Muscle layer of duodenum (tissue), 2 donors: ENCODE results near the gene SLC9A5.

Source experiments
- H3K27ac ChIP-seq: one replicate; pipeline ENCODE4 v1.7.0; 2013; ENCODE audit warnings: mild to moderate bottlenecking, low read length
- H3K27me3 ChIP-seq: one replicate; pipeline ENCODE4 v1.7.0; 2013; ENCODE audit warnings: low read depth, mild to moderate bottlenecking, control low read depth, low read length
- H3K36me3 ChIP-seq, 2 donors: one replicate each; pipeline ENCODE4 v1.7.0; 2013; ENCODE audit warnings: low read length in 2 of 2, control low read depth in 1 of 2, mild to moderate bottlenecking in 1 of 2; ENCODE audit not compliant: insufficient read depth in 2 of 2, control insufficient read depth in 1 of 2
- H3K4me1 ChIP-seq, 2 donors: one replicate each; pipeline ENCODE4 v1.7.0; 2013; ENCODE audit warnings: low read length in 2 of 2, mild to moderate bottlenecking in 2 of 2, control low read depth in 1 of 2, moderate library complexity in 1 of 2; ENCODE audit not compliant: insufficient read depth in 2 of 2, control insufficient read depth in 1 of 2
- H3K4me3 ChIP-seq, 2 donors: one replicate each; pipeline ENCODE4 v1.7.0; 2013; ENCODE audit warnings: low read length in 2 of 2, low read depth in 1 of 2, mild to moderate bottlenecking in 1 of 2
- H3K9me3 ChIP-seq, 2 donors: one replicate each; pipeline ENCODE4 v1.7.0; 2013; ENCODE audit warnings: low read length in 2 of 2, control low read depth in 1 of 2, mild to moderate bottlenecking in 1 of 2; ENCODE audit not compliant: control insufficient read depth in 1 of 2
- donor health status: healthy.

The SLC9A5 gene, protein sequence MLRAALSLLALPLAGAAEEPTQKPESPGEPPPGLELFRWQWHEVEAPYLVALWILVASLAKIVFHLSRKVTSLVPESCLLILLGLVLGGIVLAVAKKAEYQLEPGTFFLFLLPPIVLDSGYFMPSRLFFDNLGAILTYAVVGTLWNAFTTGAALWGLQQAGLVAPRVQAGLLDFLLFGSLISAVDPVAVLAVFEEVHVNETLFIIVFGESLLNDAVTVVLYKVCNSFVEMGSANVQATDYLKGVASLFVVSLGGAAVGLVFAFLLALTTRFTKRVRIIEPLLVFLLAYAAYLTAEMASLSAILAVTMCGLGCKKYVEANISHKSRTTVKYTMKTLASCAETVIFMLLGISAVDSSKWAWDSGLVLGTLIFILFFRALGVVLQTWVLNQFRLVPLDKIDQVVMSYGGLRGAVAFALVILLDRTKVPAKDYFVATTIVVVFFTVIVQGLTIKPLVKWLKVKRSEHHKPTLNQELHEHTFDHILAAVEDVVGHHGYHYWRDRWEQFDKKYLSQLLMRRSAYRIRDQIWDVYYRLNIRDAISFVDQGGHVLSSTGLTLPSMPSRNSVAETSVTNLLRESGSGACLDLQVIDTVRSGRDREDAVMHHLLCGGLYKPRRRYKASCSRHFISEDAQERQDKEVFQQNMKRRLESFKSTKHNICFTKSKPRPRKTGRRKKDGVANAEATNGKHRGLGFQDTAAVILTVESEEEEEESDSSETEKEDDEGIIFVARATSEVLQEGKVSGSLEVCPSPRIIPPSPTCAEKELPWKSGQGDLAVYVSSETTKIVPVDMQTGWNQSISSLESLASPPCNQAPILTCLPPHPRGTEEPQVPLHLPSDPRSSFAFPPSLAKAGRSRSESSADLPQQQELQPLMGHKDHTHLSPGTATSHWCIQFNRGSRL

GRCh38 chr16:67248401-67249177, at the start of gene SLC9A5:
Gene SLC9A5, plus strand, starts transcription at chr16:67248979. Its CDS starts 36 bp downstream, at chr16:67249015.
- Histone ChIP-seq H3K9me3 (no peaks in the 10 kb centered on the region), H3K27ac (no peak within 1 kb of the TSS), H3K36me3 (peaks cover 0 to 3% of the 10 kb centered on the region in 2 donors), H3K27me3 (peaks cover 9% of the 10 kb centered on the region), H3K4me3 (peak within 1 kb of the TSS; percentile 77 to 91), H3K4me1 (peaks cover 15 to 38% of the 10 kb centered on the region in 2 donors)

GRCh38 chr16:67199011-67199807, 49.6 kb upstream of the SLC9A5 start, which contains the start of gene ELMO3:
Gene ELMO3, plus strand, starts transcription at chr16:67199131. Its CDS starts 196 bp downstream, at chr16:67199327.
- H3K27me3 ChIP-seq, result no peaks in the 10 kb centered on the region
- peaks cover 40 to 52% of the 10 kb centered on the region in 2 donors for H3K36me3 ChIP-seq
- peak within 1 kb of the TSS; percentile 56 for H3K27ac ChIP-seq
- H3K4me1 ChIP-seq, result peaks cover 0 to 13% of the 10 kb centered on the region in 2 donors
- no peaks in the 10 kb centered on the region for H3K9me3 ChIP-seq
- H3K4me3 ChIP-seq, result peak within 1 kb of the TSS in 1 of 2 donors; percentile 11

GRCh38 chr16:67199808-67200198, 49.0 kb upstream of the SLC9A5 start:
- Histone ChIP-seq H3K27me3 (no peaks in the 10 kb centered on the region), H3K27ac (no peak overlapping the region), H3K9me3 (no peaks in the 10 kb centered on the region), H3K36me3 (peaks cover 34 to 46% of the 10 kb centered on the region in 2 donors), H3K4me3 (peak overlapping the region in 1 of 2 donors; percentile 11), H3K4me1 (peaks cover 0 to 11% of the 10 kb centered on the region in 2 donors)

GRCh38 chr16:67200491-67200890, 48.3 kb upstream of the SLC9A5 start:
- Histone ChIP-seq H3K36me3 (peaks cover 27 to 39% of the 10 kb centered on the region in 2 donors), H3K9me3 (no peaks in the 10 kb centered on the region), H3K27me3 (no peaks in the 10 kb centered on the region), H3K4me3 (no peak overlapping the region), H3K4me1 (peaks cover 0 to 11% of the 10 kb centered on the region in 2 donors), H3K27ac (no peak overlapping the region)

- Histone ChIP-seq H3K9me3 (no peaks in the 10 kb centered on the region), H3K4me3 (no peak overlapping the region), H3K27ac (no peak overlapping the region), H3K4me1 (peaks cover 0 to 11% of the 10 kb centered on the region in 2 donors), H3K36me3 (peaks cover 15 to 28% of the 10 kb centered on the region in 2 donors), H3K27me3 (no peaks in the 10 kb centered on the region)
Measured at GRCh38 chr16:67201411-67202345, 47.1 kb upstream of the SLC9A5 start.

GRCh38 chr16:67202426-67202825, 46.4 kb upstream of the SLC9A5 start:
- no peak overlapping the region for H3K27ac ChIP-seq
- no peak overlapping the region for H3K4me3 ChIP-seq
- H3K36me3 ChIP-seq, result peaks cover 7 to 20% of the 10 kb centered on the region in 2 donors
- H3K9me3 ChIP-seq, result no peaks in the 10 kb centered on the region
- no peaks in the 10 kb centered on the region for H3K27me3 ChIP-seq
- H3K4me1 ChIP-seq, result peaks cover 0 to 11% of the 10 kb centered on the region in 2 donors

DNA sequence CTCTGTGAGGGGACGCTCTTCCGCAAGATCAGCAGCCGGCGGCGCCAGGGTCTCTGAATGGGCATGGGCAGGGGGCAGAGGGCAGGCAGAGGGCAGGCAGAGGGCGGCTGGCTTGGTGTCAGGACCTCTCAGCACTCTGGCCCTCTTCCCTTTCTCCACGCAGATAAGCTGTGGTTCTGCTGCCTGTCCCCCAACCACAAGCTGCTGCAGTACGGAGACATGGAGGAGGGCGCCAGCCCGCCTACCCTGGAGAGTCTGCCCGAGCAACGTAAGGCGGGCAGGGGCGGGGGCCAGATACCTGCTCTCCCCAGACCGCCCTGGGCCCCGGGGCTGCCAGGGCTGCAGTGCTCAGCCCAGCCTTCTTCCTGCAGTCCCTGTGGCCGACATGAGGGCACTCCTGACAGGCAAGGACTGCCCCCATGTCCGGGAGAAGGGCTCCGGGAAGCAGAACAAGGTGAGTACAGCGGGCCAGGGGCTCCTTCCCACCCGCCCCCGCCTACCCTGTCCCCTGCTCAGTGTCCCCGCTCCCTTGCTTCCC, 45.8 kb upstream of the SLC9A5 start:
- Histone ChIP-seq H3K36me3 (peaks cover 1 to 14% of the 10 kb centered on the region in 2 donors), H3K4me3 (no peak overlapping the region), H3K4me1 (peaks cover 0 to 11% of the 10 kb centered on the region in 2 donors), H3K9me3 (no peaks in the 10 kb centered on the region), H3K27me3 (no peaks in the 10 kb centered on the region), H3K27ac (no peak overlapping the region)

GRCh38 chr16:67204076-67204475, 44.7 kb upstream of the SLC9A5 start:
- H3K9me3 ChIP-seq, result no peaks in the 10 kb centered on the region
- H3K27ac ChIP-seq, result no peak overlapping the region
- no peak overlapping the region for H3K4me3 ChIP-seq
- H3K36me3 ChIP-seq, result peaks cover 0 to 9% of the 10 kb centered on the region in 2 donors
- peaks cover 0 to 2% of the 10 kb centered on the region in 2 donors for H3K4me1 ChIP-seq
- H3K27me3 ChIP-seq, result no peaks in the 10 kb centered on the region

- Histone ChIP-seq H3K9me3 (no peaks in the 10 kb centered on the region), H3K27me3 (no peaks in the 10 kb centered on the region), H3K4me1 (no peaks in the 10 kb centered on the region), H3K4me3 (no peak overlapping the region), H3K36me3 (peaks cover 4 to 9% of the 10 kb centered on the region in 2 donors), H3K27ac (no peak overlapping the region)
Measured at GRCh38 chr16:67206129-67206837, 42.5 kb upstream of the SLC9A5 start.
